OCI-LY7 (cell line): ENCODE results near the gene MEGF6. TPM values are rescaled to one million over a fixed set of nuclear protein-coding genes. Genes with fewer than 3 reads are reported as not detected.

ENCODE experiments used
- BruUV-seq: library from RNA; stranded (reverse); fragments of 400-500 nt; replicated peaks from 2 replicates; lab custom pipeline; 2021; lab: Mats Ljungman, UMichigan
- CTCF ChIA-PET: fragments of 300-600 bp; sonication (Branson Sonifier 250); formaldehyde crosslinking; loops from one replicate; lab custom pipeline; 2022; ENCODE audit warnings: antibody characterized with exemption; ENCODE audit not compliant: unreplicated experiment; lab: Charles Lee
- POLR2A ChIA-PET: fragments of 300-600 bp; sonication (Branson Sonifier 250); formaldehyde crosslinking; loops from one replicate; lab custom pipeline; 2022; ENCODE audit warnings: antibody characterized with exemption; lab: Charles Lee
- DNase-seq: peaks from one replicate; pipeline ENCODE4 v3.0.0-alpha.2; 2015; ENCODE audit warnings: low spot score
- H2AFZ ChIP-seq: fragments of 200-600 bp; sonication (generic), shearing (Covaris generic); 2 replicates; pipeline ENCODE4 v1.6.1; 2014; ENCODE audit warnings: mild to moderate bottlenecking, antibody characterized with exemption, low read length, moderate library complexity
- H3K27ac ChIP-seq: fragments of 200-600 bp; sonication (generic); 2 replicates; pipeline ENCODE4 v1.5.1; 2014; ENCODE audit warnings: mixed run types, low read depth, mild to moderate bottlenecking, moderate library complexity, low read length, inconsistent platforms; ENCODE audit not compliant: poor library complexity, severe bottlenecking
- H3K36me3 ChIP-seq: fragments of 200-600 bp; sonication (generic); 2 replicates; pipeline ENCODE4 v1.6.1; 2014; ENCODE audit warnings: mild to moderate bottlenecking, antibody characterized with exemption, low read length, moderate library complexity, mixed read lengths; ENCODE audit not compliant: insufficient read depth
- H3K4me1 ChIP-seq: fragments of 200-600 bp; sonication (generic); 2 replicates; pipeline ENCODE4 v1.5.1; 2014; ENCODE audit warnings: mild to moderate bottlenecking, low read length; ENCODE audit not compliant: insufficient read depth, poor library complexity, severe bottlenecking
- H3K4me2 ChIP-seq: fragments of 200-600 bp; sonication (generic); 2 replicates; pipeline ENCODE4 v1.6.1; 2014; ENCODE audit warnings: mild to moderate bottlenecking, low read length
- H3K4me3 ChIP-seq: fragments of 200-600 bp; sonication (generic); 2 replicates; pipeline ENCODE4 v1.5.1; 2014; ENCODE audit warnings: mild to moderate bottlenecking, low read depth, low read length; ENCODE audit not compliant: poor library complexity, severe bottlenecking
- H3K79me2 ChIP-seq: fragments of 200-600 bp; sonication (generic); 2 replicates; pipeline ENCODE4 v1.6.1; 2016; ENCODE audit warnings: low read depth, mild to moderate bottlenecking, low read length, moderate library complexity, mixed read lengths; ENCODE audit not compliant: insufficient read depth
- H3K9me2 ChIP-seq: fragments of 200-600 bp; sonication (generic); 2 replicates; pipeline ENCODE4 v1.6.1; 2016; ENCODE audit warnings: mild to moderate bottlenecking, low read length, mixed read lengths; ENCODE audit not compliant: insufficient read depth
- H3K9me3 ChIP-seq: fragments of 200-600 bp; sonication (generic); 2 replicates; pipeline ENCODE4 v1.6.1; 2014; ENCODE audit warnings: mild to moderate bottlenecking, mixed run types, low read length, mixed read lengths
- H4K20me1 ChIP-seq: fragments of 200-600 bp; sonication (generic); 2 replicates; pipeline ENCODE4 v1.6.1; 2014; ENCODE audit warnings: mild to moderate bottlenecking, antibody characterized with exemption, low read length, moderate library complexity, mixed read lengths; ENCODE audit not compliant: insufficient read depth
- CTCF ChIP-seq: fragments of 200-600 bp; sonication (generic); conservative IDR thresholded peaks from 2 replicates; pipeline ENCODE4 v1.5.1; 2014; ENCODE audit warnings: mild to moderate bottlenecking, antibody characterized with exemption, low read length, moderate library complexity, mixed read lengths
- EZH2phosphoT487 ChIP-seq: fragments of 200-600 bp; sonication (generic); IDR thresholded peaks from 2 replicates; pipeline ENCODE4 v1.6.1; 2018; ENCODE audit warnings: low read depth, borderline replicate concordance, mild to moderate bottlenecking, mixed run types, antibody characterized with exemption, low read length, moderate library complexity, mixed read lengths
- intact Hi-C: fragments of 100-400 bp; cut with micrococcal nuclease; formaldehyde crosslinking; loops from one replicate; pipeline ENCODE4 v1.10.0; 2022; ENCODE audit not compliant: unreplicated experiment
- total RNA-seq, 2 experiments: library from RNA; depleted of rRNA in 1 of 2; stranded (reverse); fragments of >200 nt in 1 of 2; shearing (Covaris generic) in 1 of 2; gene quantifications; 2 replicates each; pipeline ENCODE4 v1.2.3, GENCODE V29; 2014 to 2022

Gene MEGF6
- total RNA-seq, 2 experiments from 2014 or later: 0.15 to 0.32 TPM

- BruUV-seq: no TSS peak
- H3K9me3 ChIP-seq: no peaks in the 10 kb centered on the region
- DNase-seq: no peak
- no peak for TF ChIP-seq CTCF
- TF ChIP-seq EZH2phosphoT487: no peak
- no peak overlapping the region for H2AFZ ChIP-seq
- H3K9me2 ChIP-seq: no peaks in the 10 kb centered on the region
- POLR2A ChIA-PET: no interaction called here
- no peaks in the 10 kb centered on the region for H4K20me1 ChIP-seq
- intact Hi-C loops: no loop called here
- H3K36me3 ChIP-seq: no peaks in the 10 kb centered on the region
- H3K27ac ChIP-seq: no peak overlapping the region
- CTCF ChIA-PET: interaction anchor here (0.8 kb wide), 1 partner anchor 36 kb away, joined by 3 read pairs; no protein-coding TSS in a partner anchor
- H3K4me3 ChIP-seq: no peak overlapping the region
- no peak overlapping the region for H3K4me2 ChIP-seq
- no peaks in the 10 kb centered on the region for H3K79me2 ChIP-seq
- H3K4me1 ChIP-seq: no peaks in the 10 kb centered on the region
Observed at GRCh38 chr1:3552751-3553150, 58.6 kb downstream of the MEGF6 start.

GRCh38 chr1:3552176-3552575 lies 59.1 kb downstream of the MEGF6 start:
- Histone ChIP-seq H2AFZ (no peak overlapping the region), H3K27ac (no peak overlapping the region), H3K9me2 (no peaks in the 10 kb centered on the region), H3K4me2 (no peak overlapping the region), H3K9me3 (no peaks in the 10 kb centered on the region), H3K79me2 (no peaks in the 10 kb centered on the region), H3K4me1 (no peaks in the 10 kb centered on the region), H3K36me3 (no peaks in the 10 kb centered on the region), H3K4me3 (no peak overlapping the region), H4K20me1 (no peaks in the 10 kb centered on the region)
- no TSS peak for BruUV-seq
- no peak for DNase-seq
- POLR2A ChIA-PET: no interaction called here
- CTCF ChIA-PET: no interaction called here
- TF ChIP-seq EZH2phosphoT487 (no peak), CTCF (no peak)
- intact Hi-C loops: no loop called here

- Histone ChIP-seq H3K27ac (no peak overlapping the region), H4K20me1 (no peaks in the 10 kb centered on the region), H2AFZ (no peak overlapping the region), H3K4me1 (no peaks in the 10 kb centered on the region), H3K9me2 (no peaks in the 10 kb centered on the region), H3K79me2 (no peaks in the 10 kb centered on the region), H3K9me3 (no peaks in the 10 kb centered on the region), H3K36me3 (no peaks in the 10 kb centered on the region), H3K4me3 (no peak overlapping the region), H3K4me2 (no peak overlapping the region)
- intact Hi-C loops: no loop called here
- ChIA-PET POLR2A (no interaction called here), CTCF (no interaction called here)
- DNase-seq: no peak
- TF ChIP-seq EZH2phosphoT487: no peak
- no peak for TF ChIP-seq CTCF
- no TSS peak for BruUV-seq
Observed at GRCh38 chr1:3551711-3552110, 59.6 kb downstream of the MEGF6 start.
